ENCODE results near the gene TLDC2.

DNA sequence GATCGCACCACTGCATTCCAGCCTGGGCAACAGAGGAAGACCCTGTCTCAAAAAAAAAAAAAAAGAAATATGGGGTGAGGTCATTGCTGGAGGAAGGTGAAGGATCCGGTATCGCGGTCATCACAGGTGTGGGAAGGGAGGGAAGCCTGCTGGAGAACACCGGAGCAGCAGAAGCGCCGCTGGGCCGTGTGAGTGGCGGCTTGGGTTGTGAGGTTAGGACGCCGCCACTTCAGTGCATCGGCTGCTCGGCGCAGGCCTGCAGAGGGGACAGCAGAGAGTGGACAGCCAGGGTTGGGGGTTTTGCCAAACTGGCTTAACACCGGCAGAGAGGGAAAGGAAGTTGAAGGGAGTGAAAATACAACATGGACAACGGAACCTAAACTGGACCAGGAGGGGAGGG, 5.4 kb downstream of the TLDC2 start:
- TF ChIP-seq HNF4A (conservative IDR thresholded peaks at IDR 0.05) (no peak), RXRA (IDR thresholded peaks at IDR 0.05) (no peak), RAD21 (IDR thresholded peaks at IDR 0.05) (no peak), EGR1 (IDR thresholded peaks at IDR 0.05; ENCODE audit: low read depth in 2 of 2) (no peak), GABPA (IDR thresholded peaks at IDR 0.05 in 1 of 2, conservative IDR thresholded peaks at IDR 0.05 in 1 of 2) (no peak)
- TF ChIP-seq, protein P1, sequence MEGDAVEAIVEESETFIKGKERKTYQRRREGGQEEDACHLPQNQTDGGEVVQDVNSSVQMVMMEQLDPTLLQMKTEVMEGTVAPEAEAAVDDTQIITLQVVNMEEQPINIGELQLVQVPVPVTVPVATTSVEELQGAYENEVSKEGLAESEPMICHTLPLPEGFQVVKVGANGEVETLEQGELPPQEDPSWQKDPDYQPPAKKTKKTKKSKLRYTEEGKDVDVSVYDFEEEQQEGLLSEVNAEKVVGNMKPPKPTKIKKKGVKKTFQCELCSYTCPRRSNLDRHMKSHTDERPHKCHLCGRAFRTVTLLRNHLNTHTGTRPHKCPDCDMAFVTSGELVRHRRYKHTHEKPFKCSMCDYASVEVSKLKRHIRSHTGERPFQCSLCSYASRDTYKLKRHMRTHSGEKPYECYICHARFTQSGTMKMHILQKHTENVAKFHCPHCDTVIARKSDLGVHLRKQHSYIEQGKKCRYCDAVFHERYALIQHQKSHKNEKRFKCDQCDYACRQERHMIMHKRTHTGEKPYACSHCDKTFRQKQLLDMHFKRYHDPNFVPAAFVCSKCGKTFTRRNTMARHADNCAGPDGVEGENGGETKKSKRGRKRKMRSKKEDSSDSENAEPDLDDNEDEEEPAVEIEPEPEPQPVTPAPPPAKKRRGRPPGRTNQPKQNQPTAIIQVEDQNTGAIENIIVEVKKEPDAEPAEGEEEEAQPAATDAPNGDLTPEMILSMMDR (IDR thresholded peaks at IDR 0.05; ENCODE audit: low read depth, low read length, missing input control), result no peak
- TF ChIP-seq, protein P2, sequence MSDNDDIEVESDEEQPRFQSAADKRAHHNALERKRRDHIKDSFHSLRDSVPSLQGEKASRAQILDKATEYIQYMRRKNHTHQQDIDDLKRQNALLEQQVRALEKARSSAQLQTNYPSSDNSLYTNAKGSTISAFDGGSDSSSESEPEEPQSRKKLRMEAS (IDR thresholded peaks at IDR 0.05), result no peak
- TF ChIP-seq, protein P3, sequence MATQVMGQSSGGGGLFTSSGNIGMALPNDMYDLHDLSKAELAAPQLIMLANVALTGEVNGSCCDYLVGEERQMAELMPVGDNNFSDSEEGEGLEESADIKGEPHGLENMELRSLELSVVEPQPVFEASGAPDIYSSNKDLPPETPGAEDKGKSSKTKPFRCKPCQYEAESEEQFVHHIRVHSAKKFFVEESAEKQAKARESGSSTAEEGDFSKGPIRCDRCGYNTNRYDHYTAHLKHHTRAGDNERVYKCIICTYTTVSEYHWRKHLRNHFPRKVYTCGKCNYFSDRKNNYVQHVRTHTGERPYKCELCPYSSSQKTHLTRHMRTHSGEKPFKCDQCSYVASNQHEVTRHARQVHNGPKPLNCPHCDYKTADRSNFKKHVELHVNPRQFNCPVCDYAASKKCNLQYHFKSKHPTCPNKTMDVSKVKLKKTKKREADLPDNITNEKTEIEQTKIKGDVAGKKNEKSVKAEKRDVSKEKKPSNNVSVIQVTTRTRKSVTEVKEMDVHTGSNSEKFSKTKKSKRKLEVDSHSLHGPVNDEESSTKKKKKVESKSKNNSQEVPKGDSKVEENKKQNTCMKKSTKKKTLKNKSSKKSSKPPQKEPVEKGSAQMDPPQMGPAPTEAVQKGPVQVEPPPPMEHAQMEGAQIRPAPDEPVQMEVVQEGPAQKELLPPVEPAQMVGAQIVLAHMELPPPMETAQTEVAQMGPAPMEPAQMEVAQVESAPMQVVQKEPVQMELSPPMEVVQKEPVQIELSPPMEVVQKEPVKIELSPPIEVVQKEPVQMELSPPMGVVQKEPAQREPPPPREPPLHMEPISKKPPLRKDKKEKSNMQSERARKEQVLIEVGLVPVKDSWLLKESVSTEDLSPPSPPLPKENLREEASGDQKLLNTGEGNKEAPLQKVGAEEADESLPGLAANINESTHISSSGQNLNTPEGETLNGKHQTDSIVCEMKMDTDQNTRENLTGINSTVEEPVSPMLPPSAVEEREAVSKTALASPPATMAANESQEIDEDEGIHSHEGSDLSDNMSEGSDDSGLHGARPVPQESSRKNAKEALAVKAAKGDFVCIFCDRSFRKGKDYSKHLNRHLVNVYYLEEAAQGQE (IDR thresholded peaks at IDR 0.05), result no peak
